Erythroblast (primary cell): Measurements from ENCODE around the gene NEDD8.

Experiments
- GATA1 ChIP-seq: IDR thresholded peaks from 2 replicates; pipeline ENCODE4 v1.6.1; 2011; ENCODE audit warnings: low read depth, mild to moderate bottlenecking, control low read depth, low read length, moderate library complexity
- POLR2A ChIP-seq: IDR thresholded peaks from 2 replicates; pipeline ENCODE4 v1.6.1; 2011; ENCODE audit warnings: mild to moderate bottlenecking, low read length

- no peak for TF ChIP-seq POLR2A
- no peak for TF ChIP-seq GATA1
Measured at GRCh38 chr14:24237463-24237955, 5.3 kb upstream of the NEDD8 start.
